Stimulated activated CD4-positive, alpha-beta T cell treated with anti-CD3 and anti-CD28 coated beads, TNF-alpha, amount 100 ng/mL, for 1 hour (primary cell): ENCODE data around the gene CDSN.

Experiments
- DNase-seq, 3 donors: peaks; one replicate each; pipeline ENCODE4 v3.0.0-alpha.2; 2020; ENCODE audit warnings: low read depth in 3 of 3, low spot score in 1 of 3

Gene CDSN

DNA sequence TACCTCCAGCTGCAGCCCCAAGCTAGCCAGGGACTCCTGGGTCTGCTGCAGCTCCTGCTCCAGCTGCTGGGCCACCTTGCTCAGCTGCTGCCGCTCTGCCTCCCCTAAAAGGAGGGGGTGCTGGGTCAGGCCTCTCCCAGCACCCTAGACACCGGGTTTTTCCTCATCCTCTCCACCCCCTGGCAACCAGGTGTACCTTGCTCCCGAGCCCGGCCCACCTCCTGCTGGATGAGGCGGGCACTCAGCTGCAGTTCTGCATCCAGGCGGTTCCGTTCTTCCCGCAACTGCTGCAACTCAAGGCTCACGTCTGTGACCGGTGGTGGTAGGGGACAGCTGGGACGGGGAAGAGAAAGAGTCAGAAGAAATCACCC, 24.7 kb upstream of the CDSN start:
- DNase-seq: no peak

DNA sequence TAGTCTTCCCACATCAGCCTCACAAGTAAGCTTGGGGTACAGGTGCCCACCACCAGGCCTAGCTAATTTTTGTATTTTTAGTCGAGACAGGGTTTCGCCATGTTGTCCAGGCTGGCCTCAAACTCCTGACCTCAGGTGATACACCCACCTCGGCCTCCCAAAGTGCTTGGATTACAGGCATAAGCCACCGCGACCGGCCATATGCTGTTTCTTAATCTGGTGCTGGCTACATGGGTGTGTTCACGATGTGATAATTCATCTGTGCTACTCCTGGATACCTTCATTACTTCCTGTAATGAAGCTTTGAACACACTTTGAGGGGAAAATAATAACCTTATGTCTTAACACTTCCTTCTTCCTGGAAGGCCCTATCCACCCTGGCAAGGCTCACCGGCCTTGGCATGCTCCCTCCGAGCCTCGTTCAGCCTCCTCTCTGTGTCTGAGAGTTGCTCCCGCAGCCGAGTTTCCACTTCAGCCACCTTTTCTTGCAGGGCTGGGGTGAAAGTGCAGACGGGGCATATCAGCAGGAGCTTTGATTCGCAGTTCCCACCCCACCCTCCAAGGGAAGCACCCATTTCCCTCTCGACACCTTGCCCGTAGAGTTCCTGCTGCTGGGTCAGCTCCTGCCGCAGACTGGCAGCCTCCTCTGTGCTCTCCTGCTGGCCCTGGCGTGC, 24.2 kb upstream of the CDSN start:
- DNase-seq: no peak

DNA sequence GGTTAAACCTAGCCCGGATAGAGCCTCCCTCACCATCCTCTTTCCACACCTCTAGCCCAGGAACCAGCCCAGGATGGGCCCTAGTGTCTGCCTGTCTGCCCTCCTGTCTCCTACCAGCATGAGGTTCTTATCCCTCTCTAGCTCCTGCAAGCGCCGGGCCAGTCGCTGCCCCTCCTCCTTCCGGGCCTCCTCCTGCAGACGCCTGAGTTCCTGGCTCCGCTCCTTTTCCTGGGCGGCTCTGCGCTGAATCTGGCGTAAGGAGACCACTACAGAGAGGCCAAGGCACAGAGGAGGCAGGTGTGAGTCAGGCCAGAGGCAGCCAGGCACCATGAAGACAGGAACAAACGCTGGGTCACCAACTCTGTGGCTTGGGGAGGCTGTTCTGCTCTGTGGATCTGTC, 22.9 kb upstream of the CDSN start:
- DNase-seq: no peak

DNA sequence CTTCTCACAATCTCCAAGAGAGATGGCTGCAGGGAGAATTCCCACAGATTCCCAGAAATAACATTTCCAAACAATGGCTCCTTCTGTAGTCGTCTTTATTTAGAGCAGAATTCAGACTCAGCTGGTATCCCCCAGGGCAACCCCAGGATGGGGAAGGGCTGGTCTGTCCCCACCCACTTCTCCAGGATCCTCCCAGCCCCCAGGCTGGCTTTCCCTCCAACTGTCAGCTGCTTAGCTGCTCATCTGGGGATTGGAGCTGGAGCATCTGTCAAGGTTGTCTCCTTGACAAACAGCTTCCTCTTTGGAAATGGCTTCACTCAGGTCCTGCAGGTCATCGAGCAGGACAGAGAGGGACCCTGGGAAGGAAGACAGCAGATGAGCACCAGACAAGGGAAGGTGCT, 22.1 kb upstream of the CDSN start:
- DNase-seq: no peak

DNA sequence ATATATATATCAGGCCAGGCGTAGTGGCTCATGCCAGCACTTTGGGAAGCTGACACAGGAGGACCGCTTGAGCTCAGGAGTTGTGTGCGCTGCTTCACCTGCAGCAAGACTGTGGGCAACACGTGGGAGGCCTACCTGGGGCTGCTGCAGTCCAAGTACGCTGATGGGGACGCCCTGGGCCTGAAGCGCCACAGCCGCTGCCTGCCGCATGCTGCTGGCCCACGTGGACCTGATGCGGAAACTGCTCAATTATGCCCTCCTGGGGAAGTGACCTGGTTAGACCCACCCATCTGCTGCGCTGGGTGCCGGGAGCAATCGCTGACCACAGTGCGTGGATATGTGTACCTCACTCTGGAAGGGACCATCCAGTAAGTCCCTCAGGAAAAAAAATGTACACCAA, 20.4 kb upstream of the CDSN start:
- DNase-seq: no peak

DNA sequence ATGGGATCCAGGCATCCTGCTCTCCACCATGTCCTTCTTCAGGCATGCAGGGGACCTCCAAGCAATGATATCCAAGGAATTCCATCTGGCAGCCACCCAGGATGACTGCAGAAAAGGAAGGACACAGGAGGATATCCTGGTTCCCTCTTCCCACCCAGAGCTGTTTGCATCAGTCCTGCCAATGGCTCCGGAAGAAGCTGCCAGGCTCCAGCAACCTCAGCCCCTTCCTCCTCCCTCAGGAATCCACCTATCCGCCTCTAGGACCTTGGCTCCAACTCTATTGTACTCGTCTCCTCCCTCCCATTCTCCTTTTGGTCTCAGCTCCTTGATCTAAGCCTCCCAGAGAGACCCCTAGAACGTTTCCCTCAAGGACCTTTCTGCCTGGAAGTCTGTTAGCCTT, 19.4 kb upstream of the CDSN start:
- DNase-seq: no peak

DNA sequence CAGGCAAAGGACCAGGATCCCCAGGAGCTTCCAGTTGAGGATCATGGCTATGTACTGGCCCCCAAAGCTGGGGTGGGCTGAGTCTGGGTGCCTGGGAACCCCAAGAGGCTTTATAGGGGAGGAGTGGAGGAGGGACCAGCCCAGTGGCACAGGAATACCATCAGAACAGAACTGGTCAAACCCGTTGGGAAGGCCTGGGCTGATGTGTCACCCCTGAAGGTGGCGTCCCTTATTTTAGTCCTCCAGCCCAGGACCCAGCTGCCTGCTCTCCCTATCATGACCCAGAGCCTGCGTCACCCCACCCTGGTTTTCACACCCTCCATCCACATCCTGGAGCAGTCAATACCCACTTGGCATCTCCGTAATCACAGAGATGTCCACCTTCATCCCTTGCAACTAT, 18.7 kb upstream of the CDSN start, which contains the start of gene PSORS1C2:
Gene PSORS1C2, minus strand, starts transcription at position 85 of the 400 bp plus-strand sequence. Its CDS starts 40 bp downstream, at position 45.
- DNase-seq: no peak

DNA sequence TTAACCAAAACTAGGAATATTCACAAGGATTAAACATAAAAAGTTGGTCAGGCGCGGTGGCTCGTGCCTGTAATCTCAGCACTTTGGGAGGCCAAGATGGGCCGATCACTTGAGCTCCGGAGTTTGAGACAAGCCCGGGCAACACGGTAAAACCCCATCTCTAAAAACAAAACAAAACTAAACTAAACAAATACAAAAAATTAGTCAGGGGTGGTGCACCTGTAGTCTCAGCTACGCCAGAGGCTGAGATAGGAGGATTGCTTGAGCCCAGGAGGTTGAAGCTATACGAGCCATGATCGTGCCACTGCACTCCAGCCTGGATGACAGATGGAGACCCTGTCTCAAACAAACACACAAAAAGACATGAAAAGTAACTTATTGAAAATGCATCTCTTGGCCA, 15.5 kb upstream of the CDSN start:
- DNase-seq: no peak

DNA sequence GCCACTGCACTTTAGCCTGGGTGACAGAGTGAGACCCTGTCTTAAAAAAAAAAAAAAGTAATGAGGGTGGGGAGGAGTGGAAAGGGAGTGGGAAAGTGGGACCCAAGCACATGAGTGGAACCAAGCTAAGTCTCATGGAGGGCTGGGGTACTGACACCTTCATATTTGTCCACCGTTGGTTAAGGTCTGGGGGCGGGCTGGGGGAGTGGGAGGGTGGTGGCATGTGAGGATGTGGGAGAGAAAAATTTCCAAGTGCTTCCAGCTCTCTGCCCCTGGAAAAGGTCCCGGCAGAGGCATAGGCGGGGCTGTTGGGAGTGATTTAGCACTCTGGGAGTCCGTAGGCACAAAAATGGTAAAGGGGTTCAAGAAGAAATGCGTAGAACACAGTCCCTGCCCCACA, 12.6 kb upstream of the CDSN start:
- DNase-seq: no peak

DNA sequence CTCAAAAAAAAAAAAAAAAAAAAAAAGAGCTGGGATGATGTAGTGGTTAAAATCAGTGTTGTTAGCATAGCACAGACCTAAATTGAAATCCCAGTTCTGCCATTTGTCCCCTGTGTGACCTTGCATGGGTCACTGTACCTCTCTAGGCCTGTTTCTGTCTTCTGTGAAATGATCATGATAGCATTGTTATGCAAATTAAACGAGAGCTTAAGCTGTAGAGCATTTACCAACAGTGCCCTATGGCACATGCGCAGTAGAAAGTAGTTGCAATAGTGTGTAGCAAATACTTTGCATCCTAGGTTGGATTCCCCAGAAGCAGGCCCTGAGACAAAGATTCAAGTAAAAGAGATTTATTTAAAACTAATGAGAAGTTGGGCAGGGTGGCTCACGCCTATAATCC, 11.3 kb upstream of the CDSN start:
- no peak for DNase-seq

DNA sequence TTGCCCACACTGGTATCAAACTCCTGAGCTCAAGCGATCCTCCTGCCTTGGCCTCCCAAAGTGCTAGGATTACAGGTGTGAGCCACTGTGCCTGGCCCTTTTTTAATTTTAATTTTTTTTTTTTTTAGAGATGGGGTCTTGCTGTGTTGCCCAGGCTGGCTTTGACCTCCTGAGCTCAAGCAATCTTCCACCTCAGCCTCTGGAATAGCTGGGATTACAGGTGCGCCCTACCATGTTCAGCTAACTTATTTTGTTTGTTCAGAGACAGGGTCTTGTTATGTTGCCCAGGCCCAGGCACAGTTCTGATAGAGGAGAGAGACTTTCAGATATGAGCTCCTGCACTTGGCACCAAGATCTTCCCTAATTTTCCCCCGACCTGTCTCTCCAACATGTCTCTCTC, 10.5 kb upstream of the CDSN start:
- no peak for DNase-seq

DNA sequence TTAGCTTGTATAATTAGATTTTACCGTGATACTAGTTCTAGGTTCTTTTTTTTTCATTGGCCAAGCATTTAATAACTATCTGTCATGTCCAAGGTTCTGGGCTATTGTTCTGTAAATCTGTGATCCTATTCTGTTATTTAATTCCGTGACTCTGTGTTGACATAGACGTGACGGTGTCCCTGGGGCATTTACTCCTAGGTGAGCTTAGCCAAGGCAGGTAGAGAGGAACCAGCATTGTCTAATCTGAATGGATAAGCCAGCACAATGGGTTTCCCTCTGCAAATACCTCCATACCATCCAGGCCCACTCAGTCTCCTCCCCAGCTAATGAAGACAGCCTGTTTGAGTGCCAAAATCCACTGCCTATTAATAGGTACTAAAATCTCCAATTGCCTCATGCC, 8.9 kb upstream of the CDSN start:
- DNase-seq: no peak

DNA sequence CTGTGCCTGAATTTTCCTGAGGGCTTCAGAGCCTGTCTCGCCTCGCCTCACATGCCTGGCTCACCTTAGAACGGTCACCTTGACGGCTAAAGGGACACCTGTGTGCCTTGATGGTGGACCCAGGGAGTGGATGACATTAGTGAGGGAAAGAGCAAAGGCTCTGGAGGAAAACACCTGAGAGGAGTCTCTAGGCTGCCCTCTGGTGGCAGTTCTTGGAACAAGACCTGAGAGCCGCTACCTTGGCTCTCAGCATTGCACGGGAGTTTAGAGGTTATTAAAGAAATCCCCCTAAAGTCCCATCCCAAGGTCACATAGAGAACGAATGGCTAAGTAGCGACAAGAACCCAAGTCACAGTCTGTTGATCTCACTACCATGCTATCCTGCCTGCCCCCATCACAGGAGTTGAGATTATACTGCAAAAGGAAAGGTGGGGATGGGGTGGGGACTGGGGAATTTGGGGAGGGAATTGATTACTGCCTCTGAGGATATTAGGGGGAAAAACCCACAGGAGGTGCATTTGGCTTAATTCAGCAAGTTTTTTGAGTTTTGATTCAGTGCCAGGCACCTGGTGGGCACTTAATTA, 7.9 kb upstream of the CDSN start:
- peak; percentile 43 to 62 (median 48) for DNase-seq

DNA sequence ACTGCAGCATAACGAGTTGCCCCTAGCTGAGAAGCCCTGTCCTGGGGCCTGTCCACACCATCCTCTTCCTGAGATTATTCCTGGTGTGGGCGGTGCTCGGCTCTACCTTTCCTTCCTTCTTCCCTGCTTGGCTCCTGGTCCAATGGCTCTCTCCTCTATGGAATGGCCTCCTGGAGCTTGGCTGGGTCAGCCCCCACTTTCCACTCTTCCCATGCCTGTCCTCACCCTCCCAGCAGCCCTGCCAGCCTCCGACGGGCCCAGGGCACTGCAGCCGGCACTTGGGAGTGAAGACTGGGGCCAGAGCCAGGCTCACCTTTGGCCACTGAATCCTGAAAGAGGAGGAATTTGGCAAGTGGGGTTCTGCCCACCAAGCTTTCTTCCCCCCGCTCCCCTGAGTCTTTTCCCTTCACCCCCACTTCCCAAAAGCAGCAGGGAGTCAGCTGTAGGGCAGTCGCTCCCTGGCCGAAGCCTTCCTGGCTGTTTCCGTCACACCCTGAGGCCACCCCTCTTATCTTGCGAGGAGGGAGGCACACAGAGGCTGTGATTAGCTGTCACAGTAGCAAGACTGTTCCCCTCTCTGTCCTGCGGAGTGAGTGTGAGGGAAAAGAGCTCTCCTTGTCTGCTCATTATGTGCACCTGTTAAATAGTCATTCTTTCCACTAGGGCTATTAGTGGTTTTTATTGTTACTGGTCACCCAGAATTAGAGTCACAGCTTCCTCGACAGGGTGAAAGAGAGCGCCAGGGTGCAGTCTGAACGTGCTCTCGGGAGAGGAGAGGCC, 6.3 kb upstream of the CDSN start:
- DNase-seq: no peak

DNA sequence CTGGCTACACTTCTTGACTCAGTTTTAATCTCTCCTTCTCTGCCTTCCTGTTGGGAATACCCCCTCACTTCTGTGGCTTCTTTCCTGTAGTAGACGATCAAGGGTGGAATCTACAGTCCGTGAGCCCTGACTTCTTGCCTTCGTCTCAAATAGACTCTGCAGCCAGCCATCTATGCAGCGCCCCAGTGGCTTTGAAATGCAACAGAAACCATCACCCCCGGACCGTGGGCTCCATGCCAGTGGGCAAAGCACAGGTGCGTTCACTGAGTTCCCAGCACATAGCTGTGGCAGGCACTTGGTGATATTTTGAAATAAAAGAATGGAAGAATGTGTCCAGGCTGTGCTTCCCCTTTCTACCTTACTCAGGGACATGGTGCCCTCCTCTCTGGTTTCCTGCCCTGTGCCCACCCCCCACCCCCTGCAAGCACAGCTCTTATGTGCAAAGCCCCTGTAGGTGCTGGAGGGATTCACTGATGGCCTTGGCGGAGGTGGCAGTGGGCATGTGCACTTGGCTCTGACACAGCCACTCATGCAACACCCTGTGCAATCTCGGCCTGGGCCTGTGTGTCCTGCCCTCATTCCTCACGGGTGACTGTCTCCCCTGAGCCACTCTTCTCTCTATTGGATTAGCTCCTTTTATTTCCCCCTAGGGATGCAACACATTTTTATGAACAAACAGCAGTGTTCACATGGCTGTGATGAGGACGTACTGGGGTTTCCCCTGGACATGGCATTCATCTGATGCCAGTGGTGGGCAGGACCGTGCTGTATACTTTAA, 5.5 kb upstream of the CDSN start:
- DNase-seq: no peak

DNA sequence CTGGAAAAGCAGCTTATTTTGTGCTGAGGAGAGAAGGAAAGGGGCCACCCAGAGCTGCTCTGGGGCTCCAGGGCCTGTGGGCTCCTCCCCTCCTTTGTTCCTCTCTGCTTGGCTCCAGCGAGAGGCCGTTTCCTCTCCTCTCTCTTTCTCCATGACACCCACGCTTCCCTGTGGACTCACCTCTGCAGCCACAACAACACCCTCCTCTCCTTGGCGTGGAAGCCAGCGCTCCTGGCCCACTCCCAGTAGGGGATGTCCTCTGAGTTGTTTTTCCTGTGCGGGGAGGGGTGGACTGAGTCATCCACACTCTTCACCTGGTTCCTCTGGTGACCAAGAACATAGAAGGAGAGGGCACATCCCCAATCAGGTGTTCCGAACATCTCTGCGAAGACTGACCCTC, 4.9 kb upstream of the CDSN start:
- DNase-seq: no peak

DNA sequence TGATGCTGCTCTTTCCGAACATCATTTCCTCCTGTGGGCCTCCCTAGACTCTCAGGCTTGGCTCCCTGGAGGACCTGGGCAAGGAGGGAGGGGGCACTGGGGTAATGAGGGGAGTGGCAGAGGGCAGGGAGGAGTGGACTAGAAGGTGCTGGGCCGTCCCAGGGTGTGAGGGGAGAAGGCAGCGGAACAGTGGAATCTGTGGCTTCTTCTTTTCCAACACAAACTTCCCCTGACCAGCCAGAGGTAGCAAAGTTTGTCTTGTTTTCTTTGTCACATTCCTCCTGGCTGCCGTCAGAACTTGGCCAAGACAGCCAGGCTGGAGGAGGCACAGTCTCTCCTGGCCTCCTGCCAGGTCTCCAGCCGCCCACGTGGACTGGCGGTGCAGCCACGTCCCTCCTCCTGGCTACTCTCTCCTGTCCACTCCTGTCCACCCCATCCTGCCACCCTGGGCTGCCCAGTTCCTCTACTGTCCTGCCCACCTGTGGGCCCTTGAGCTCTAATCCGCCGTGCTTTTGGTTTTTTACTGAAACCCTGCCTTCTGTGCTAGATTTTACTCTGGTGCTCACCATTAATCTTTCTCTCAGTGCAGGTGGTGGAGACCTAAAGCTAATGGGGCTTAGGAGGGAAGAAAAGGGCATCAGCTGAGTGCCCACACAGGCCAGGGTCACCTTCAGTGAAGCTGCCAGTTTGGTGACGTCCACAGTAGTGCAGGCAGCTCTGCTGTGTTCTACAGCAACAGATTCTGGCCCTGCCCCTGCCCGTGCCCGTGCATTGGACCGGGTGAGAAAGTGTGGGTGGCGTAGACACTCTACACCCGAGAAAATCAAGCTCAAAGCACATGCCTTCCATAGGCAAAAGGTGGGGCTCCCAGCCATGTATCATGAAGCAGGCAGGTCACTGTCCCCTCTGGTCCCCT, 2.8 kb upstream of the CDSN start:
- no peak for DNase-seq

DNA sequence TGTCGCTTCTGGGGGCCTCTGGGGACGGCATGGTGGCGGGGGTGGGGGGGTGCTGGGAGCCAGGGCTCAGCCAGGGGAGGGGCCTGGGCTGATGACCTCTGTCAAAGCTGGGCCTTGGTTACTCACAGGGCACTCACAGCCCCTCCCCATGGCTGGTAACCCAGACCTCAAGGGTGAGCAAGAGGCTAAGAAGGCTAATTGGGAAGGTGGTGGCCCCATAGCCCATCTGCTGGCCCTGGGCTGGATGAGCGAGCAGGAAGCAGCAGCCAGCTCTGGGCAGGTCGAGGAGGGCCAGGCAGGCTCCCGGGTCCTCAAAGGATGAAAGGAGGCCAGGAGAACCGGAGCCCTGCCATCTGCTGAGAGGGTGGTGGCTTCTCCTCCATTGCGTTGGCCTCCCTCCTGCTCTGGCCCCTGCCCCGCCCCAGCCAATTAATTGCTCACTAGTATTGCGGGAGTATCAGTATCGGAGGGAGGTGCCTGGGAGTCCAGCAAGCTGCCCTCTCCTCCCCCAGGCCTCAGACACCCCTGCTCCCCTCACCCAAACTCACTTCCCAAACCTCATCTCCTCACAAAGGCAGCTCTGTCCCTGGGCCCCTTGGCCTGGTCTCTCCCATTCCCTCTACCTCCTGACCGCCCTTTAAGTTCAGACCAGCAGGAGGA, 1.0 kb upstream of the CDSN start:
- DNase-seq: no peak

DNA sequence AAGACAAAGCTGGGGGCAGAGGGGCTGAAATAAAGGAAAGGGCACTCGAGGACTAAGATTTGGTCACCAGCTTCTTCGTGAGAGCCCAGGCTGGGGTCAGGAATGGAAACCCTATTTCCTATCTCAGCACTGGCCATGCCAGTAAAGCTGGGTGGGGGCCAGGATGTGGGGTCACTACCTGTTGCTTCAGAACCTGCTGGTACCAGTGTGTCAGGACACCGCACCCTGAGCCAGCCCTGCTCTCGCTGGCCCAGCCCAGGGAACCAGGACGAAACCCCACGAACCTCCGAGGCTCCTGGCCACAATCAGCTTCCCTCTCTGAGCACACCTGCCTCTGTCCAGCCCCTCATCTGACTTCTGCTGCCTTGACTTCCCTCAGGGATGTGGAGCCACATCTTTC, 2.1 kb downstream of the CDSN start:
- no peak for DNase-seq

DNA sequence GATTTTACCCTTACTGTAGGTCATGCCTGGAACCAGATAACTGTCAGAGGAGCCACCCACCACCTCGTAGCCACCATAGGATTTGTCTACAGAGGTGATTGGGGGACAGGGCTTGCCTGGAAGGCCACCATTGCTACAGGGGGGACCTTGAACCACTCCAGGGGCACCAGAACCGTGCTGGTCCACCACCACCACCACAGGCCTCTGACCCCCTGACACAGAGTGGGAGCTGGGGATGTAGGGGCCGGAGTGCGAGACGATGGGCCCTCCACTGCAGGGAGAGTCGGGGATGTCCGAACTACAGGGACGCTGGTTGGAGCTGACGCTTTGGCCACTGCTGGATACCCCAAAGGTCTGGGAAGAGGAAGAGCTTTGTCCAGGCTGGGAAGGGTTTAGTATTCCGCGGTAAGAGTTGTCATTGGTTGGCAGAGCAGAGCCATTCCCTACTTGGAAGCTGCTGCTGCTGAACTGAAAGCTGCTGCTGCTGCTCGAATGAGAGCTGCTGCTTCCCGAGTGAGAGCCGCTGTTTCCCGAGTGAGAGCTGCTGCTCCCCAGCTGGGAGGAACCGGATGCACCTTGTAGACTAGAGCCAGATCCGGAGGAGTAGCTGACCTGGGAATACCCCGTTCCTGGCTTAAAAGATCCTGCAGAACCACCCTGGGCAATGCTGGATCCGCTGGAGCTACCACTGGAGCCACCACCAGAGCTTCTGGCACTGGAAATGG, 3.4 kb downstream of the CDSN start:
- DNase-seq: no peak
